HepG2 (cell line): ENCODE measurements around the gene ICAM2. TPM values are rescaled to one million over a fixed set of nuclear protein-coding genes. Genes with fewer than 3 reads are reported as not detected.

Experiments used
- ARNTL ChIP-seq: sonication (generic); formaldehyde crosslinking; IDR thresholded peaks from 2 replicates; pipeline ENCODE4 v1.4.0; 2020; ENCODE audit warnings: mild to moderate bottlenecking, missing genetic modification reagents
- CC2D1A ChIP-seq: sonication (generic); formaldehyde crosslinking; IDR thresholded peaks from 2 replicates; pipeline ENCODE4 v1.8.1; 2023; ENCODE audit warnings: mild to moderate bottlenecking, missing genetic modification reagents
- CEBPG ChIP-seq: IDR thresholded peaks from 2 replicates; pipeline ENCODE4 v1.6.1; 2016
- GABPB1 ChIP-seq: IDR thresholded peaks from 2 replicates; pipeline ENCODE4 v1.6.1; 2016; ENCODE audit warnings: mild to moderate bottlenecking, missing genetic modification reagents, moderate library complexity, missing compliant biosample characterization
- HOXA5 ChIP-seq: sonication (generic); formaldehyde crosslinking; IDR thresholded peaks from 2 replicates; pipeline ENCODE4 v1.4.0; 2020; ENCODE audit warnings: missing genetic modification reagents
- MTF1 ChIP-seq: sonication (generic); formaldehyde crosslinking; IDR thresholded peaks from 2 replicates; pipeline ENCODE4 v1.5.0; 2020; ENCODE audit warnings: missing genetic modification reagents
- PHF5A ChIP-seq: IDR thresholded peaks from one replicate; pipeline ENCODE4 v1.6.1; 2018; ENCODE audit warnings: low read depth, missing genetic modification reagents; ENCODE audit not compliant: unreplicated experiment
- SIX1 ChIP-seq: sonication (generic); formaldehyde crosslinking; IDR thresholded peaks from 2 replicates; pipeline ENCODE4 v1.4.0; 2020; ENCODE audit warnings: missing genetic modification reagents, borderline replicate concordance
- SOX13 ChIP-seq, 3 experiments: fragments of 450-650 bp in 1 of 3; sonication (generic) in 1 of 3; formaldehyde crosslinking in 1 of 3; IDR thresholded peaks in 2 of 3; conservative IDR thresholded peaks in 1 of 3; 2 replicates each; pipeline versions ENCODE4 v1.5.0 to v1.6.1; 2016 to 2020; ENCODE audit warnings: antibody characterized with exemption in 1 of 3, mild to moderate bottlenecking in 1 of 3, missing compliant biosample characterization in 1 of 3, missing genetic modification reagents in 1 of 3, moderate library complexity in 1 of 3
- TBX2 ChIP-seq: sonication (generic); formaldehyde crosslinking; IDR thresholded peaks from 2 replicates; pipeline ENCODE4 v1.5.0; 2020; ENCODE audit warnings: missing genetic modification reagents, mild to moderate bottlenecking, borderline replicate concordance
- TFE3 ChIP-seq: IDR thresholded peaks from 2 replicates; pipeline ENCODE4 v1.6.1; 2016
- ZBTB42 ChIP-seq: sonication (generic); formaldehyde crosslinking; IDR thresholded peaks from 2 replicates; pipeline ENCODE4 v1.5.0; 2020; ENCODE audit warnings: mild to moderate bottlenecking, missing genetic modification reagents
- ZFY ChIP-seq: sonication (generic); formaldehyde crosslinking; IDR thresholded peaks from 2 replicates; pipeline ENCODE4 v1.4.0; 2020; ENCODE audit warnings: missing genetic modification reagents
- ZMAT3 ChIP-seq: sonication (generic); formaldehyde crosslinking; conservative IDR thresholded peaks from 2 replicates; pipeline ENCODE4 v1.7.0; 2021; ENCODE audit warnings: missing genetic modification reagents
- ZNF382 ChIP-seq: sonication (generic); formaldehyde crosslinking; IDR thresholded peaks from 2 replicates; pipeline ENCODE4 v1.5.0; 2020; ENCODE audit warnings: missing genetic modification reagents, mild to moderate bottlenecking, borderline replicate concordance
- ZNF468 ChIP-seq: sonication (generic); formaldehyde crosslinking; IDR thresholded peaks from 2 replicates; pipeline ENCODE4 v1.8.0; 2022; ENCODE audit warnings: mild to moderate bottlenecking, moderate library complexity, missing genetic modification reagents
- ZNF607 ChIP-seq: sonication (generic); formaldehyde crosslinking; IDR thresholded peaks from 2 replicates; pipeline ENCODE4 v1.5.1; 2020; ENCODE audit warnings: missing genetic modification reagents, mild to moderate bottlenecking, borderline replicate concordance
- ZNF704 ChIP-seq: sonication (generic); formaldehyde crosslinking; IDR thresholded peaks from 2 replicates; pipeline ENCODE4 v1.8.1; 2023; ENCODE audit warnings: mild to moderate bottlenecking, inconsistent platforms, moderate library complexity, missing genetic modification reagents, borderline replicate concordance
- ZNF773 ChIP-seq: sonication (generic); formaldehyde crosslinking; IDR thresholded peaks from 2 replicates; pipeline ENCODE4 v1.4.0; 2020; ENCODE audit warnings: missing genetic modification reagents, borderline replicate concordance
- ZSCAN29 ChIP-seq: sonication (generic); formaldehyde crosslinking; conservative IDR thresholded peaks from 2 replicates; pipeline ENCODE4 v1.4.0; 2020; ENCODE audit warnings: mild to moderate bottlenecking, missing genetic modification reagents
- polyA plus RNA-seq, 8 experiments: library from polyadenylated mRNA; depleted of rRNA in 3 of 8; stranded (reverse) in 7 of 8; unstranded in 1 of 8; fragments of >200 nt; fragmentation: Illumina TruSeq in 4 of 8; extraction: Trizol in 4 of 8; gene quantifications; 2 replicates each; pipeline versions ENCODE4 v1.2.1 to v1.2.3, GENCODE V29; 2011 to 2016; ENCODE audit warnings: low read depth in 4 of 8, missing spikeins in 1 of 8, mixed read lengths in 1 of 8; ENCODE audit not compliant: insufficient read depth in 1 of 8
- total RNA-seq, 5 experiments: library from RNA; depleted of rRNA; stranded (reverse); fragments of >200 nt; fragmentation: Illumina TruSeq; extraction: Trizol; gene quantifications; 2 replicates each; pipeline ENCODE4 v1.2.3, GENCODE V29; 2016; ENCODE audit warnings: low read depth in 1 of 5
- TF ChIP-seq, protein P1 (sequence below): sonication (generic); formaldehyde crosslinking; IDR thresholded peaks from 2 replicates; pipeline ENCODE4 v1.4.0; 2020; ENCODE audit warnings: mild to moderate bottlenecking, missing genetic modification reagents
- TF ChIP-seq, protein P2 (sequence below): sonication (generic); formaldehyde crosslinking; conservative IDR thresholded peaks from 2 replicates; pipeline ENCODE4 v1.8.0; 2022; ENCODE audit warnings: missing genetic modification reagents
- TF ChIP-seq, protein P3 (sequence below): sonication (generic); formaldehyde crosslinking; IDR thresholded peaks from 2 replicates; pipeline ENCODE4 v1.4.0; 2020; ENCODE audit warnings: missing genetic modification reagents

Gene ICAM2
- total and polyA plus RNA-seq, 2 of the 13 experiments (the other 11 are each of a cell fraction or from before 2014, with no cell fraction given) = 10.9 to 20.8 TPM

DNA sequence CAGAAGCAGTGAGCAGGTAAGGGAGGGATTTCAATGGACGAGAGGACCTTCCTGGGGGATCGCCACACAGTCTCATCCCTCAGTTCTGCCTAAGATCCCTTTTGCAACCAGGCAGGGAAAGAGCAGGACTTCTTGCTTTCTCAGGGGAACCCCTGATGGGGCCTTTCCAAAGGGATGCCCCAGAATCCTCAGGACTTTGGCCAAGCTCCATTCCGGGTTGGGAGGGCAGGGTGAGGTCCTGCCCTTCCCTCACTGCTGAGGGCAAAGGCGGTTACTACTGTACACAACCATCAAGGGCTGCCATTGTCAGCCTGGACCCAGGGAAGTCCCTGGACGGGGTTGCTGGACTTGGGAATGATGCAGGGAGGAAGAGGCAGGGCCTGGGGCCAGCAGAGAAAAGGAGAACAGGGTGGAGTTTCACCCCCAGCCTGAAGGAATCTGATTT is 12.6 kb downstream of the ICAM2 start (continued):
- TF ChIP-seq TBX2 (peak; percentile 43; the same call in 1 of the 2 replicates), TFE3 (no peak), GABPB1 (CRISPR knock-in tag) (no peak), ZSCAN29 (no peak), ARNTL (CRISPR knock-in tag) (no peak), ZNF704 (CRISPR knock-in tag) (no peak), ZNF773 (CRISPR knock-in tag) (no peak), SOX13 (IDR thresholded peaks at IDR 0.05) (no peak), SOX13 (CRISPR knock-in tag; conservative IDR thresholded peaks at IDR 0.05 in 1 of 2, IDR thresholded peaks at IDR 0.05 in 1 of 2) (0 out of 4 replicates have a peak, but pooled peaks of 1 of the 2 experiments have one; percentile 44), MTF1 (CRISPR knock-in tag) (no peak), PHF5A (CRISPR knock-in tag) (no peak), HOXA5 (CRISPR knock-in tag) (no peak), ZMAT3 (CRISPR knock-in tag) (no peak), ZNF468 (CRISPR knock-in tag) (no peak), ZNF607 (CRISPR knock-in tag) (no peak), SIX1 (CRISPR knock-in tag) (no peak; the same call in 1 of the 2 replicates), CC2D1A (CRISPR knock-in tag) (no peak), ZNF382 (CRISPR knock-in tag) (no peak), ZBTB42 (CRISPR knock-in tag) (no peak), ZFY (CRISPR knock-in tag) (no peak), CEBPG (0 out of 2 replicates have a peak, but pooled peaks have one; percentile 9)
- TF ChIP-seq, protein P1, sequence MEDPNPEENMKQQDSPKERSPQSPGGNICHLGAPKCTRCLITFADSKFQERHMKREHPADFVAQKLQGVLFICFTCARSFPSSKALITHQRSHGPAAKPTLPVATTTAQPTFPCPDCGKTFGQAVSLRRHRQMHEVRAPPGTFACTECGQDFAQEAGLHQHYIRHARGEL (CRISPR knock-in tag) = no peak
- TF ChIP-seq, protein P2, sequence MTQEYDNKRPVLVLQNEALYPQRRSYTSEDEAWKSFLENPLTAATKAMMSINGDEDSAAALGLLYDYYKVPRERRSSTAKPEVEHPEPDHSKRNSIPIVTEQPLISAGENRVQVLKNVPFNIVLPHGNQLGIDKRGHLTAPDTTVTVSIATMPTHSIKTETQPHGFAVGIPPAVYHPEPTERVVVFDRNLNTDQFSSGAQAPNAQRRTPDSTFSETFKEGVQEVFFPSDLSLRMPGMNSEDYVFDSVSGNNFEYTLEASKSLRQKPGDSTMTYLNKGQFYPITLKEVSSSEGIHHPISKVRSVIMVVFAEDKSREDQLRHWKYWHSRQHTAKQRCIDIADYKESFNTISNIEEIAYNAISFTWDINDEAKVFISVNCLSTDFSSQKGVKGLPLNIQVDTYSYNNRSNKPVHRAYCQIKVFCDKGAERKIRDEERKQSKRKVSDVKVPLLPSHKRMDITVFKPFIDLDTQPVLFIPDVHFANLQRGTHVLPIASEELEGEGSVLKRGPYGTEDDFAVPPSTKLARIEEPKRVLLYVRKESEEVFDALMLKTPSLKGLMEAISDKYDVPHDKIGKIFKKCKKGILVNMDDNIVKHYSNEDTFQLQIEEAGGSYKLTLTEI = no peak
- TF ChIP-seq, protein P3, sequence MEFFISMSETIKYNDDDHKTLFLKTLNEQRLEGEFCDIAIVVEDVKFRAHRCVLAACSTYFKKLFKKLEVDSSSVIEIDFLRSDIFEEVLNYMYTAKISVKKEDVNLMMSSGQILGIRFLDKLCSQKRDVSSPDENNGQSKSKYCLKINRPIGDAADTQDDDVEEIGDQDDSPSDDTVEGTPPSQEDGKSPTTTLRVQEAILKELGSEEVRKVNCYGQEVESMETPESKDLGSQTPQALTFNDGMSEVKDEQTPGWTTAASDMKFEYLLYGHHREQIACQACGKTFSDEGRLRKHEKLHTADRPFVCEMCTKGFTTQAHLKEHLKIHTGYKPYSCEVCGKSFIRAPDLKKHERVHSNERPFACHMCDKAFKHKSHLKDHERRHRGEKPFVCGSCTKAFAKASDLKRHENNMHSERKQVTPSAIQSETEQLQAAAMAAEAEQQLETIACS = no peak
